ENCODE data around the gene BRMS1L. TPM values are rescaled to one million over a fixed set of nuclear protein-coding genes. Genes with fewer than 3 reads are reported as not detected.
"Not testable (repeated sequence)": the region's sequence is repeated elsewhere in the genome, so short reads cannot be mapped to it uniquely, and the experiment has no call there.

Gene BRMS1L
- total and polyA plus RNA-seq, 5 donors from 2014 or later = 3.1 to 13.3 (median 4.2) TPM

DNA sequence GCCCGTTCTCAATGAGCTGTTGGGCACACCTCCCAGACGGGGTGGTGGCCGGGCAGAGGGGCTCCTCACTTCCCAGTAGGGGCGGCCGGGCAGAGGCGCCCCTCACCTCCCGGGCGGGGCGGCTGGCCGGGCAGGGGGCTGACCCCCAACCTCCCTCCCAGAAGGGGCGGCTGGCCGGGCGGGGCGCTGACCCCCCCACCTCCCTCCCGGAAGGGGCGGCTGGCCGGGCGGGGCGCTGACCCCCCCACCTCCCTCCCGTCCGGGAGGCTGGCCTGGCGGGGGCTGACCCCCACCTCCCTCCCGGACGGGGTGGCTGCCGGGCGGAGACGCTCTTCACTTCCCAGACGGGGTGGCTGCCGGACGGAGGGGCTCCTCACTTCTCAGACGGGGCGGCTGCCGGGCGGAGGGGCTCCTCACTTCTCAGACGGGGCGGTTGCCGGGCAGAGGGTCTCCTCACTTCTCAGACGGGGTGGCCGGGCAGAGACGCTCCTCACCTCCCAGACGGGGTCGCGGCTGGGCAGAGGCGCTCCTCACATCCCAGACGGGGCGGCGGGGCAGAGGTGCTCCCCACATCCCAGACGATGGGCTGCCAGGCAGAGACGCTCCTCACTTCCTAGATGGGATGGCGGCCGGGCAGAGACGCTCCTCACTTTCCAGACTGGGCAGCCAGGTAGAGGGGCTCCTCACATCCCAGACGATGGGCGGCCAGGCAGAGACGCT, 1.5 kb upstream of the BRMS1L start:
- H3K27me3 ChIP-seq (ENCODE audit: control insufficient read depth, insufficient read depth, low read length); H3K9me3 Mint-ChIP-seq; DNase-seq; H3K4me3 ChIP-seq (ENCODE audit: low read depth, low read length); H3K27ac Mint-ChIP-seq; ATAC-seq (ENCODE audit: low read depth in 2 of 2); H3K27ac ChIP-seq (ENCODE audit: insufficient read depth, low read length, poor library complexity, severe bottlenecking); H3K36me3 Mint-ChIP-seq; H3K9me3 ChIP-seq (ENCODE audit: control insufficient read depth in 2 of 2, low read length in 2 of 2); H3K36me3 ChIP-seq (ENCODE audit: control insufficient read depth, insufficient read depth, low read length); H3K27me3 Mint-ChIP-seq: not testable (repeated sequence)
- Mint-ChIP-seq H3K4me3 (peak overlapping the region in 2 of 4 donors; percentile 86 to 95), H3K4me1 (peaks cover 15 to 30% (median 20%) of the 10 kb centered on the region in 4 donors)
- H3K4me1 ChIP-seq (ENCODE audit: control insufficient read depth, insufficient read depth, low read length, poor library complexity, severe bottlenecking) = peaks cover 14% of the 10 kb centered on the region

GRCh38 chr14:35825968-35826217, 245 bp upstream of the BRMS1L start:
- peaks cover 3% of the 10 kb centered on the region for H3K27me3 ChIP-seq (ENCODE audit: control insufficient read depth, insufficient read depth, low read length)
- no peak overlapping the region for H3K27ac ChIP-seq (ENCODE audit: insufficient read depth, low read length, poor library complexity, severe bottlenecking)
- H3K9me3 ChIP-seq (ENCODE audit: control insufficient read depth in 2 of 2, low read length in 2 of 2) = no peaks in the 10 kb centered on the region
- no peaks in the 10 kb centered on the region for H3K36me3 Mint-ChIP-seq
- no peak for DNase-seq
- H3K9me3 Mint-ChIP-seq = no peaks in the 10 kb centered on the region
- peaks cover 3% of the 10 kb centered on the region for H3K27me3 Mint-ChIP-seq
- no peak for ATAC-seq (ENCODE audit: low read depth in 2 of 2)
- H3K4me3 Mint-ChIP-seq = peak overlapping the region; percentile 86 to 95 (median 89)
- peak overlapping the region; percentile 75 to 88 (median 86) for H3K27ac Mint-ChIP-seq
- H3K4me1 ChIP-seq (ENCODE audit: control insufficient read depth, insufficient read depth, low read length, poor library complexity, severe bottlenecking) = peaks cover 14% of the 10 kb centered on the region
- peaks cover 17 to 30% (median 21%) of the 10 kb centered on the region in 4 donors for H3K4me1 Mint-ChIP-seq
- no peaks in the 10 kb centered on the region for H3K36me3 ChIP-seq (ENCODE audit: control insufficient read depth, insufficient read depth, low read length)
- peak overlapping the region; percentile 86 for H3K4me3 ChIP-seq (ENCODE audit: low read depth, low read length)

- H3K9me3 Mint-ChIP-seq = no peaks in the 10 kb centered on the region
- peaks cover 16 to 28% (median 21%) of the 10 kb centered on the region in 4 donors for H3K4me1 Mint-ChIP-seq
- Histone ChIP-seq H3K4me1 (ENCODE audit: control insufficient read depth, insufficient read depth, low read length, poor library complexity, severe bottlenecking) (peaks cover 14% of the 10 kb centered on the region), H3K4me3 (ENCODE audit: low read depth, low read length) (peak overlapping the region; percentile 84), H3K27ac (ENCODE audit: insufficient read depth, low read length, poor library complexity, severe bottlenecking) (peak overlapping the region; percentile 83), H3K36me3 (ENCODE audit: control insufficient read depth, insufficient read depth, low read length) (peaks cover 2% of the 10 kb centered on the region), H3K27me3 (ENCODE audit: control insufficient read depth, insufficient read depth, low read length) (peaks cover 3% of the 10 kb centered on the region), H3K9me3 (ENCODE audit: control insufficient read depth in 2 of 2, low read length in 2 of 2) (no peaks in the 10 kb centered on the region)
- H3K27ac Mint-ChIP-seq = peak overlapping the region; percentile 86 to 92 (median 87)
- H3K27me3 Mint-ChIP-seq = no peaks in the 10 kb centered on the region
- H3K4me3 Mint-ChIP-seq = peak overlapping the region; percentile 86 to 95 (median 89)
- no peaks in the 10 kb centered on the region for H3K36me3 Mint-ChIP-seq
- ATAC-seq (ENCODE audit: low read depth in 2 of 2) = no peak
- DNase-seq = no peak
Observed at GRCh38 chr14:35826952-35827416, 846 bp downstream of the BRMS1L start.

- H3K27me3 ChIP-seq (ENCODE audit: control insufficient read depth, insufficient read depth, low read length) = no peaks in the 10 kb centered on the region
- no peak overlapping the region for H3K27ac ChIP-seq (ENCODE audit: insufficient read depth, low read length, poor library complexity, severe bottlenecking)
- Mint-ChIP-seq H3K27ac (no peak overlapping the region), H3K4me1 (peaks cover 15 to 27% (median 21%) of the 10 kb centered on the region in 4 donors), H3K36me3 (no peaks in the 10 kb centered on the region), H3K27me3 (no peaks in the 10 kb centered on the region), H3K4me3 (peak overlapping the region; percentile 86 to 95 (median 89)), H3K9me3 (no peaks in the 10 kb centered on the region)
- H3K9me3 ChIP-seq (ENCODE audit: control insufficient read depth in 2 of 2, low read length in 2 of 2) = no peaks in the 10 kb centered on the region
- H3K4me1 ChIP-seq (ENCODE audit: control insufficient read depth, insufficient read depth, low read length, poor library complexity, severe bottlenecking) = peaks cover 14% of the 10 kb centered on the region
- H3K36me3 ChIP-seq (ENCODE audit: control insufficient read depth, insufficient read depth, low read length) = peaks cover 2% of the 10 kb centered on the region
- DNase-seq = no peak
- no peak for ATAC-seq (ENCODE audit: low read depth in 2 of 2)
- H3K4me3 ChIP-seq (ENCODE audit: low read depth, low read length) = peak overlapping the region; percentile 84
Observed at GRCh38 chr14:35827678-35828472, 1.7 kb downstream of the BRMS1L start.

DNA sequence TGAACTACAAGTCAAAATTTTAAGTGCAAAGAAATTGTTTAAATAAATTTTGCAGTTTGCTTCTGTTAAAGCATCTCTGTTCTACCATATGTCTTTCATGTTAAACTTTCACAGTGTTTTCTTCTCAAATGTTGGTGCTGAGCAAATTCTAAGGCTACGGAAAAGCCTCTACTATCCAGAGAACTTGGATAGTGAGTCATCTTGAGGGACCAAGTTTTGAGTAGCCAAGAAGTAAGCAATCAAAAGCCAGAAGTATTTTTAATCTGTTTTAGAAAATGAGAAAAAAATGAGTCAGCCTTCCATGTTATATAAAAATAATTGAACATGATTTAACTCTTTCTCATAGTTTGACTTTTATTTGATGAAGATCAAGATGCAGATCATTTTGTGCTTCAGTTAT, 3.3 kb downstream of the BRMS1L start:
- H3K36me3 ChIP-seq (ENCODE audit: control insufficient read depth, insufficient read depth, low read length) = peaks cover 2% of the 10 kb centered on the region
- Mint-ChIP-seq H3K27ac (no peak overlapping the region), H3K9me3 (no peaks in the 10 kb centered on the region), H3K4me1 (peaks cover 15 to 34% (median 22%) of the 10 kb centered on the region in 4 donors), H3K36me3 (peaks cover 8% of the 10 kb centered on the region), H3K4me3 (peak overlapping the region in 2 of 4 donors; percentile 32 to 63), H3K27me3 (no peaks in the 10 kb centered on the region)
- H3K9me3 ChIP-seq (ENCODE audit: control insufficient read depth in 2 of 2, low read length in 2 of 2) = no peaks in the 10 kb centered on the region
- H3K4me3 ChIP-seq (ENCODE audit: low read depth, low read length) = no peak overlapping the region
- DNase-seq (no peak), ATAC-seq (ENCODE audit: low read depth in 2 of 2) (no peak)
- peaks cover 14% of the 10 kb centered on the region for H3K4me1 ChIP-seq (ENCODE audit: control insufficient read depth, insufficient read depth, low read length, poor library complexity, severe bottlenecking)
- no peaks in the 10 kb centered on the region for H3K27me3 ChIP-seq (ENCODE audit: control insufficient read depth, insufficient read depth, low read length)
- no peak overlapping the region for H3K27ac ChIP-seq (ENCODE audit: insufficient read depth, low read length, poor library complexity, severe bottlenecking)

DNA sequence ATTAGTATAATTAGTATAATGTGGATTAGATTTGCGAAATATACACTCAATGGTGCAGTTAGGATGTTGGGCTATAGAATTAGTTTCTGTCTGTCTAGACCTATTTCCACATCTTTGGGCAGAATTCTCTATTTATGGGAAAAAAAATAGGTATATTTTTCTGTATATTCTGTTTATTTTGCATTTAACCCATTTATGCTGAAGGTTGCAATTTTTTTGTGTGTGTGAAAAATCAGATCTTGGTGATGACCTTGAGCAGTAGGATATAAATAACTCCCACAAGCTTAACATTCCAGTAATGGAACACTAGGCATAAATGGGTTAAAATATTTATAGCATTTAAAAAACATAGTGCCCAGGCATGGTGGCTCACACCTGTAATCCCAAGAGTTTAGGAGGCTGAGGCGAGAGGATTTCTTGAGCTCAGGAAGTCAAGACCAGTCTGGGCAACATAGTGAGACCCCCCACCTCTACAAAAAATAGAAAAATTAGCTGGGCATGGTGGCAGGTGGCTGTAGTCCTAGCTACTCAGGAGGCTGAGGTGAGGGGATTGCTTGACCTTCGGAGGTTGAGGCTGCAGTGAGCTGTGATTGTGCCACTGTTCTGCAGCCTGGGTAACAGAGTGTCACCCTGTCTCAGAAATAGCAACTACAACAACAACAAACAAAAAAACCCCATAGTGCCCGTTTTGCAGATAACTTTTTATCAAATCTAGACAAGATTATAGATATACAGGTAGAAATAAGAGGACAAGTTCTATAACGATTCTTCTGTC, 9.3 kb downstream of the BRMS1L start:
- no peaks in the 10 kb centered on the region for H3K27me3 Mint-ChIP-seq
- H3K4me3 ChIP-seq (ENCODE audit: low read depth, low read length) = no peak overlapping the region
- no peak for DNase-seq
- H3K4me3 Mint-ChIP-seq = no peak overlapping the region
- no peaks in the 10 kb centered on the region for H3K9me3 ChIP-seq (ENCODE audit: control insufficient read depth in 2 of 2, low read length in 2 of 2)
- H3K4me1 Mint-ChIP-seq = peaks cover 0 to 9% (median 2%) of the 10 kb centered on the region in 4 donors
- H3K36me3 Mint-ChIP-seq = peaks cover 47% of the 10 kb centered on the region
- no peak overlapping the region for H3K27ac ChIP-seq (ENCODE audit: insufficient read depth, low read length, poor library complexity, severe bottlenecking)
- no peaks in the 10 kb centered on the region for H3K4me1 ChIP-seq (ENCODE audit: control insufficient read depth, insufficient read depth, low read length, poor library complexity, severe bottlenecking)
- no peak overlapping the region for H3K27ac Mint-ChIP-seq
- peaks cover 0 to 11% (median 3%) of the 10 kb centered on the region in 7 donors for H3K9me3 Mint-ChIP-seq
- H3K27me3 ChIP-seq (ENCODE audit: control insufficient read depth, insufficient read depth, low read length) = no peaks in the 10 kb centered on the region
- H3K36me3 ChIP-seq (ENCODE audit: control insufficient read depth, insufficient read depth, low read length) = peaks cover 13% of the 10 kb centered on the region
- no peak for ATAC-seq (ENCODE audit: low read depth in 2 of 2)

DNA sequence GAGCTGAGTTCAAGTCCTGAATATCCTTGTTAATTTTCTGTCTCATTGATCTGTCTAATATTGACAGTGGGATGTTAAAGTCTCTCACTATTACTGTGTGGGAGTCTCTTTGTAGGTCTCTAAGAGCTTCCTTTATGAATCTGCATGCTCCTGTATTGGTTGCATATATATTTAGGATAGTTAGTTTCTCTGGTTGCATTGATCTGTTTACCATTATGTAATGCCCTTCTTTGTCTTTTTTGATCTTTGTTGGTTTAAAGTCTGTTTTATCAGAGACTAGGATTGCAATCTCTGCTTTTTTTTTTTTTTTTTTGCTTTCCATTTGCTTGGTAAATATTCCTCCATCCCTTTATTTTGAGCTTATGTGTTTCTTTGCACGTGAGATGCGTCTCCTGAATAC, 15.6 kb downstream of the BRMS1L start:
- Mint-ChIP-seq H3K4me1 (peaks cover 3 to 12% (median 7%) of the 10 kb centered on the region in 4 donors), H3K36me3 (peaks cover 83% of the 10 kb centered on the region), H3K9me3 (peaks cover 5 to 37% (median 16%) of the 10 kb centered on the region in 7 donors), H3K27ac (peak overlapping the region in 1 of 3 donors; percentile 38)
- ATAC-seq (ENCODE audit: low read depth in 2 of 2); H3K27me3 Mint-ChIP-seq; H3K27me3 ChIP-seq (ENCODE audit: control insufficient read depth, insufficient read depth, low read length); H3K9me3 ChIP-seq (ENCODE audit: control insufficient read depth in 2 of 2, low read length in 2 of 2); DNase-seq; H3K4me3 ChIP-seq (ENCODE audit: low read depth, low read length); H3K4me1 ChIP-seq (ENCODE audit: control insufficient read depth, insufficient read depth, low read length, poor library complexity, severe bottlenecking); H3K27ac ChIP-seq (ENCODE audit: insufficient read depth, low read length, poor library complexity, severe bottlenecking); H3K4me3 Mint-ChIP-seq: not testable (repeated sequence)
- peaks cover 16% of the 10 kb centered on the region for H3K36me3 ChIP-seq (ENCODE audit: control insufficient read depth, insufficient read depth, low read length)

Measured in CD4-positive, CD25-positive, alpha-beta regulatory T cell (primary cell).